DND-41 (cell line): Measurements from ENCODE around the gene NPW.

ENCODE experiments used
- ATAC-seq: fragments of 200-7000 bp; cut with Tn5 transposase; 3 replicates; pipeline ENCODE4 v1.9.1; 2021; ENCODE audit warnings: low read depth; ENCODE audit not compliant: insufficient read depth
- DNase-seq: peaks from one replicate; pipeline ENCODE4 v3.0.0-alpha.2; 2020
- H2AFZ ChIP-seq: 2 replicates; pipeline ENCODE4 v1.6.0; 2012; ENCODE audit warnings: low read depth, low read length
- H3K27ac ChIP-seq: 2 replicates; pipeline ENCODE4 v1.5.1; 2012; ENCODE audit warnings: low read length, inconsistent platforms
- H3K27me3 ChIP-seq: fragments of 200-600 bp; sonication (generic); 2 replicates; pipeline ENCODE4 v1.6.0; 2012; ENCODE audit warnings: low read length, mild to moderate bottlenecking, inconsistent platforms; ENCODE audit not compliant: insufficient read depth, poor library complexity
- H3K36me3 ChIP-seq: 2 replicates; pipeline ENCODE4 v1.5.1; 2012; ENCODE audit warnings: low read length, inconsistent platforms; ENCODE audit not compliant: insufficient read depth
- H3K4me1 ChIP-seq: 2 replicates; pipeline ENCODE4 v1.5.1; 2012; ENCODE audit warnings: mild to moderate bottlenecking, low read length; ENCODE audit not compliant: insufficient read depth
- H3K4me2 ChIP-seq: 2 replicates; pipeline ENCODE4 v1.6.0; 2012; ENCODE audit warnings: mild to moderate bottlenecking, moderate library complexity, low read length, inconsistent platforms; ENCODE audit not compliant: insufficient read depth
- H3K4me3 ChIP-seq, 2 experiments: fragments of 200-600 bp in 1 of 2; shearing (Covaris generic) in 1 of 2; 2 replicates each; pipeline ENCODE4 v1.5.1; 2012 to 2016; ENCODE audit warnings: inconsistent platforms in 2 of 2, low read length in 2 of 2, mild to moderate bottlenecking in 2 of 2, low read depth in 1 of 2, moderate library complexity in 1 of 2
- H3K79me2 ChIP-seq: 2 replicates; pipeline ENCODE4 v1.6.0; 2012; ENCODE audit warnings: low read length, inconsistent platforms; ENCODE audit not compliant: insufficient read depth
- H3K9ac ChIP-seq: 2 replicates; pipeline ENCODE4 v1.6.0; 2012; ENCODE audit warnings: low read depth, mild to moderate bottlenecking, inconsistent platforms, low read length, moderate library complexity
- H3K9me3 ChIP-seq: 2 replicates; pipeline ENCODE4 v1.5.1; 2012; ENCODE audit warnings: low read length, moderate library complexity, mild to moderate bottlenecking, inconsistent platforms; ENCODE audit not compliant: insufficient read depth, severe bottlenecking
- H4K20me1 ChIP-seq: 2 replicates; pipeline ENCODE4 v1.6.0; 2012; ENCODE audit warnings: low read length; ENCODE audit not compliant: insufficient read depth
- EZH2 ChIP-seq: IDR thresholded peaks from 3 replicates; pipeline ENCODE4 v1.6.1; 2012; ENCODE audit warnings: borderline replicate concordance, low read depth, mild to moderate bottlenecking, moderate library complexity, low read length, inconsistent platforms; ENCODE audit not compliant: severe bottlenecking
- TF ChIP-seq, protein P1 (sequence below): IDR thresholded peaks from 2 replicates; pipeline ENCODE4 v1.5.1; 2012; ENCODE audit warnings: borderline replicate concordance, low read length, moderate library complexity, mild to moderate bottlenecking; ENCODE audit not compliant: poor library complexity, severe bottlenecking; ENCODE audit errors: extremely low read depth

Gene NPW

DNA sequence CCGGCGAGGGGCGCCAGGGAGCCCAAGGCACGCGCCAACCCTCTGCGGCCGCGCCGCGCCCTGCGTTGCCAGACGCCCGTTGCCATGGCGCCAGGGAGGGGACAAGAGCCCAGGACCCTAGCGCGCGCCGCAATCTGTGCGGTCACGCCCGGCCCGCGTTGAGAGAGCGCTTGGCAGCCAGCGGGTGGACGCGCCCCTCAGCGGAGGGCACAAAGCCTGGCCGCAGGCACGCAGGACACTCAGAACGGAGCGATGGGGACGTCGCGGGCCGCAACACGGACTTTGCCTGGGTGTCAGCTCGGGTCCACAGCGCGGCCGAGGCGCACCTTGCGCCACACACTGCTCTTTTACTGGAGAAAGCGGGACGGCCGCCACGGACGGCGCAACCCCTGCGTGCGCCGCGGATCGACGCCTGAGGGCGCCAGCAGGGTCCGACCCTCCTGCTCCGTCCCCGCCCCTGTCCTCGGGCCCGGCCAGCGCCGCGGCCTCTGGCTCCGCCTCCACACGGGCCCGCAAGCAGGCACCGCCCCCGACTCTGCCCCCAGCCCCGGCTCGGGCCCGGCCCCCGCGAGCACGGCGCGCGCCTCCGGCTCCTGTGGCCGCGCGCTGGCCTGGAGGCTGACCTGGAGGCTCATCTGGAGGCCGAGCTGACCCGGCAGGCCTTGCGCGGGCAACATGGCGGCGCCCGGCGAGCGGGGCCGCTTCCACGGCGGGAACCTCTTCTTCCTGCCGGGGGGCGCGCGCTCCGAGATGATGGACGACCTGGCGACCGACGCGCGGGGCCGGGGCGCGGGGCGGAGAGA, 35.8 kb upstream of the NPW start, which contains the start of gene GFER:
Gene GFER, plus strand, starts transcription at position 650 of the 803 bp plus-strand sequence. Its CDS starts 26 bp downstream, at position 676.
- TF ChIP-seq, protein P1, sequence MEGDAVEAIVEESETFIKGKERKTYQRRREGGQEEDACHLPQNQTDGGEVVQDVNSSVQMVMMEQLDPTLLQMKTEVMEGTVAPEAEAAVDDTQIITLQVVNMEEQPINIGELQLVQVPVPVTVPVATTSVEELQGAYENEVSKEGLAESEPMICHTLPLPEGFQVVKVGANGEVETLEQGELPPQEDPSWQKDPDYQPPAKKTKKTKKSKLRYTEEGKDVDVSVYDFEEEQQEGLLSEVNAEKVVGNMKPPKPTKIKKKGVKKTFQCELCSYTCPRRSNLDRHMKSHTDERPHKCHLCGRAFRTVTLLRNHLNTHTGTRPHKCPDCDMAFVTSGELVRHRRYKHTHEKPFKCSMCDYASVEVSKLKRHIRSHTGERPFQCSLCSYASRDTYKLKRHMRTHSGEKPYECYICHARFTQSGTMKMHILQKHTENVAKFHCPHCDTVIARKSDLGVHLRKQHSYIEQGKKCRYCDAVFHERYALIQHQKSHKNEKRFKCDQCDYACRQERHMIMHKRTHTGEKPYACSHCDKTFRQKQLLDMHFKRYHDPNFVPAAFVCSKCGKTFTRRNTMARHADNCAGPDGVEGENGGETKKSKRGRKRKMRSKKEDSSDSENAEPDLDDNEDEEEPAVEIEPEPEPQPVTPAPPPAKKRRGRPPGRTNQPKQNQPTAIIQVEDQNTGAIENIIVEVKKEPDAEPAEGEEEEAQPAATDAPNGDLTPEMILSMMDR, result peak; percentile 49
- peak; percentile 66 for TF ChIP-seq EZH2
- DNase-seq (peak; percentile 65), ATAC-seq (peak; percentile 71)
- H3K4me2 ChIP-seq, result peak within 1 kb of the TSS; percentile 100
- no peaks in the 10 kb centered on the region for H3K9me3 ChIP-seq
- H3K27me3 ChIP-seq, result peaks cover 14% of the 10 kb centered on the region
- peak within 1 kb of the TSS; percentile 75 for H3K27ac ChIP-seq
- H3K4me3 ChIP-seq, result peak within 1 kb of the TSS; percentile 84 to 88
- H4K20me1 ChIP-seq, result peaks cover 4% of the 10 kb centered on the region; the same call in 1 of the 2 replicates
- H3K36me3 ChIP-seq, result peaks cover 21% of the 10 kb centered on the region
- peak within 1 kb of the TSS; percentile 99 for H2AFZ ChIP-seq
- peaks cover 18% of the 10 kb centered on the region for H3K79me2 ChIP-seq
- peak within 1 kb of the TSS; percentile 93 for H3K9ac ChIP-seq
- H3K4me1 ChIP-seq, result peaks cover 24% of the 10 kb centered on the region

DNA sequence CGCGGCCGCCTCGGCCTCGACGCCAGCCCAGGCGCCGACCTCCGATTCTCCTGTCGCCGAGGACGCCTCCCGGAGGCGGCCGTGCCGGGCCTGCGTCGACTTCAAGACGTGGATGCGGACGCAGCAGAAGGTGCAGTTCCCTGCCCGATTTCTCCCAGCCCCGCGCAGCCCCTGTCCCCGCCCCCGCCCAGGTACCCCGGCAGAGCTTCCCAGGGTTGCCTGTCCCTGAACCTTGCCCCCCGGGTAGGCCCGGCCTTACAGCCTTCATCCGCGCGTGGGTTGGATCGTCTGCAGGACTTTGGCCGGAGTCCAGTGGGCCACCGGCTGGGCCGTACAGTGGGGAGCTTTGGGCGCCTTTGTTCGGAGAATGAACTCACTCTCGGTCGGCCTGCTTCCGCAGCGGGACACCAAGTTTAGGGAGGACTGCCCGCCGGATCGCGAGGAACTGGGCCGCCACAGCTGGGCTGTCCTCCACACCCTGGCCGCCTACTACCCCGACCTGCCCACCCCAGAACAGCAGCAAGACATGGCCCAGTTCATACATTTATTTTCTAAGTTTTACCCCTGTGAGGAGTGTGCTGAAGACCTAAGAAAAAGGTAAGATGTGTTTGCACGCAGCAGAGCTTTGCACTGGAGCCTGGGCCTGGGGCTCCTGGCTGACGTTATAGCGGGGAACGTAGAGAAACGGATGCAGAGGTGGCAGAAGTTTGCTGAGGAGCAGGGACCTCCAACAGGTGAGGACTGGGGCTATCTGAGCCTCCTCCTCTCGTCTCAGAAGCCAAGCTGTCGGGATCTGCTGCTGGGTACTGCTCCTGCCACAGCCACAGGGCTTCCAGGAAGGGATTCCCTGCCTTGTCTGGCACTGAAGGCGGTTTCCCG, 35.0 kb upstream of the NPW start:
- H3K79me2 ChIP-seq, result peaks cover 18% of the 10 kb centered on the region
- peak overlapping the region; percentile 75 for H3K27ac ChIP-seq
- H3K27me3 ChIP-seq, result peaks cover 14% of the 10 kb centered on the region
- H4K20me1 ChIP-seq, result peaks cover 4% of the 10 kb centered on the region; the same call in 1 of the 2 replicates
- peak overlapping the region; percentile 99 for H2AFZ ChIP-seq
- peak overlapping the region; percentile 100 for H3K4me2 ChIP-seq
- no peaks in the 10 kb centered on the region for H3K9me3 ChIP-seq
- peak overlapping the region; percentile 93 for H3K9ac ChIP-seq
- no peak for TF ChIP-seq EZH2
- DNase-seq (no peak), ATAC-seq (peak; percentile 35)
- H3K4me1 ChIP-seq, result peaks cover 24% of the 10 kb centered on the region
- peak overlapping the region; percentile 84 to 88; a peak in 3 of 4 replicates for H3K4me3 ChIP-seq
- H3K36me3 ChIP-seq, result peaks cover 16% of the 10 kb centered on the region

DNA sequence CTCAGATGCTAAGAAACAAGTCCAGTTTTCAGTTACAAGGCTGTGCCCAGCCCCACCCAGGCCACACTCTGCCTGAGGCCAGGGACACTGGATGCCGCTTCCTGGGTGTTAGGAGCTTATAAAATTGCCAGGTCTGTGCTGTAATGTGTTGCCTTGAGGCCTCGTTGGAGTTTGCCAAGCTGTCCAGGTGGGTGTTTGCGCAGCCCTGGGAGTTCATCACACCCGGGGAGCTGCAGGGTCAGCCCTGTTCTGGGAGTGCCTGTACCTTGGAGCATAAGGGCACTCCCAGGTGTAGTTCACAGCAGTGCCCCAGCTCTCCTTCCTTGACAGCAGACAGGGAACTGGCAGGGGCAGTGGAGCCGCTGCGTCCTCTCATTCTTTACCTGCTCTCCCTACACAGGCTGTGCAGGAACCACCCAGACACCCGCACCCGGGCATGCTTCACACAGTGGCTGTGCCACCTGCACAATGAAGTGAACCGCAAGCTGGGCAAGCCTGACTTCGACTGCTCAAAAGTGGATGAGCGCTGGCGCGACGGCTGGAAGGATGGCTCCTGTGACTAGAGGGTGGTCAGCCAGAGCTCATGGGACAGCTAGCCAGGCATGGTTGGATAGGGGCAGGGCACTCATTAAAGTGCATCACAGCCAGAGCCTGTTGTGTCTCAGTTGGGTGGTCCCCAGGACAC, 34.0 kb upstream of the NPW start:
- Histone ChIP-seq H3K27ac (no peak overlapping the region), H3K4me1 (peaks cover 24% of the 10 kb centered on the region), H3K9me3 (no peaks in the 10 kb centered on the region), H3K9ac (peak overlapping the region; percentile 93), H3K27me3 (peaks cover 14% of the 10 kb centered on the region), H2AFZ (no peak overlapping the region), H3K4me3 (peak overlapping the region in 1 of 2 experiments; percentile 88; a peak in 1 of 4 replicates), H4K20me1 (0 out of 2 replicates have a peak, but pooled peaks cover 4% of the 10 kb centered on the region), H3K4me2 (peak overlapping the region; percentile 100), H3K79me2 (peaks cover 18% of the 10 kb centered on the region), H3K36me3 (peaks cover 16% of the 10 kb centered on the region)
- no peak for TF ChIP-seq EZH2
- TF ChIP-seq, protein P1, result no peak
- DNase-seq (no peak), ATAC-seq (no peak)
